Right ventricle myocardium inferior (tissue), 1 donor: ENCODE data around the gene RPS6KA2. TPM values are rescaled to one million over a fixed set of nuclear protein-coding genes. Genes with fewer than 3 reads are reported as not detected.

Experiments
- ATAC-seq: fragments of 200-7000 bp; cut with Tn5 transposase; one replicate; pipeline ENCODE4 v1.9.1; 2020; ENCODE audit warnings: mild to moderate bottlenecking, moderate library complexity
- DNase-seq: peaks from one replicate; pipeline ENCODE4 v3.0.0; 2021; ENCODE audit errors: missing footprints
- intact Hi-C: fragments of 100-400 bp; cut with DNase I; formaldehyde crosslinking; loops from one replicate; pipeline ENCODE4 v1.11.0; 2022
- total RNA-seq: library from RNA; stranded (reverse); fragmentation: NEBNext Ultra II Directional; extraction: Animal tissue kit (Norgen Biotek cat#: 25700); gene quantifications from one replicate; pipeline ENCODE4 v1.2.1, GENCODE V29; 2021
- donor health status: DM: no; HTN: yes; CAD: no; lungs with severe emphysema.

RPS6KA2 gene
- total RNA-seq, 1 donor from 2014 or later = 55.5 TPM

GRCh38 chr6:166472636-166473035, 154.4 kb downstream of the RPS6KA2 start:
- DNase-seq (no peak), ATAC-seq (no peak)
- intact Hi-C loops = no loop called here

DNA sequence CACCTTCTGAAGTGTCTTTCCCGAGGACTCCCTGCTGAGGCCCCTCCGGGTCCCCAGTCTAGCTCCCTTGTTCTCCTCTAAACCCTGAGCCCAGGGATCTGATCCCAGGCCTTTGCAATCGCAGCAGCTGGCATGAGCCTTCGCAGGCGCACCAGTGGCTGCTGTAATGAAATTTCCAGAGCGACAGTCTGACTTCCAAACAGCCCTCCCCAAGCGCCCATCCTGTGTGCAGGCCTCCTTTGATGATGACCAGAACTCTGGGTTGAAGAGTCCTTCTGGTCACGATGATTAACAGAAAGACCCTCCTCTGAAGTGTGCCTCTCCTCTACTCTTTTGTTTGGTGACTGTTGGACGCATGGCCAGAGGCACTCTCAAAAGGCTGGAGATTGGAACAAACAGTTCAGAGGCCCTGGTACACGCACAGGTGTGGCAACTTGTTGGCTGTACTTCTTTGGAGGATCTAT, 155.2 kb downstream of the RPS6KA2 start:
- DNase-seq (no peak), ATAC-seq (no peak)
- intact Hi-C loops = no loop called here

DNA sequence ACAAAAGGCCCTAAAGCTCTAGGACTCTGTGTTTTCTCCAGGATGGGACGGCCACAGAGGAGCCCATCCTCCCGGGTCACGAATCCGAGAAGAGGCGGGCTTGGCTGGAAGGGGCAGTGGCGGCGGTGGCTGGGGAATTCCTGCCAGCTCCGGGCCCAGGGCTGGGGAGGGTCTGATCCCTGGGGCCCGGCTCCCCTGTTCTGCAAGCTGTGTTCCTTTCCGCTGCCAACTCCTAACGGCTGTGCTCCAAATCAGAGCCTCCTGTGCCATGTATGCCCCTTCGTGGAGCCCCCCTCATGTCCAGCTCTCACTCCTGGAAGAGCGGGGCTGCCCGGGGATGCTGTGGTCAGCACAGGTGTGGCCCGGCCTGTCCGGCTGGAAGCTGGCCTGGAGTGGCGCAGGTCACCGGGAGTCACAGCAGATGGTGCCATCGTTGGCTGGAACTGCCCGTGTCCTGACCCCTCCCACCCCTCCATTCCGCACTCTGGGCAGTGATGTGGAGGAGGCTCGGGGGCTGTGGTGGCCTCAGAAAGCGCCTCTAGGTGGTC, 156.1 kb downstream of the RPS6KA2 start:
- intact Hi-C loops = no loop called here
- ATAC-seq (no peak), DNase-seq (no peak)

DNA sequence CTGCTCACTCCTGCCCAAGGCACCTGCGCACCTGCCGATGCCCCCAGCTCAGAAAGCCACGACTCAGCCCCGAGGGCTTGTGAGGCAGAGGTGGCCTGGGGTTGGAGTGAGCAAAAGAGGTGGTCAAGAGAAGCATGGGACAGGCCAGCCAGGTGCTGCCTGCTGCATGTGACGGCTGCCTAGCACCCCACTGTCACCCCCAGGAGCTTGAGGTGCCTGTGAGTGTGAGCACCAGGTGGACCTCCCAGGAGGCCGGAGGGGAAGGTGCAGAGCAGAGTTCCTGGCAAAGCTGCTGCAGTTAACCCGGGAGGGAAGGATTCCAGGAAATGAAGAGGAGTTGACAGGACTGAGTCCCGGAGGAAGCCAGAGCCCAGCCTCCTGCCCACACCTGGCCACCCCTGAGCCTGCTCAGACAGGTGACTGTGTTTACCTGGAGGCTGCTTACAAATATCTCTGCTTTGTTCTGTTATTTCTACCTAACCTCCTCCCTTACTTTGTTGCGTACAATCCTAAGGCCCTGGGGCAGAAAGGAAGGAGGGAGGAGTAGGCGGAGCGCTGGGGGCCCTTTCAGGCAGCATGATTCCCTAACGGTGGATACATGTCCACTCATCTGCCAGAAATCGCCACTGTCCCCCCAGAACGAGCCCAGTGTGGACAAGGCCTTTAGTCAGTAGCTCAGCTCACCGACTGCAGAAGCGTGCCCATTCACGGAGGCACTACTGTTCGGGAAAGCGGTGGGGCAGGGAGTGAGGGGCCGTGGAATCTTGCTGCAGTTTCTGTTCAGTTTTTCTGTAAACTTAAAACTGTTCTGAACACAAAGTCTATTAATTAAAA, 156.8 kb downstream of the RPS6KA2 start:
- intact Hi-C loops = no loop called here
- DNase-seq (no peak), ATAC-seq (no peak)

DNA sequence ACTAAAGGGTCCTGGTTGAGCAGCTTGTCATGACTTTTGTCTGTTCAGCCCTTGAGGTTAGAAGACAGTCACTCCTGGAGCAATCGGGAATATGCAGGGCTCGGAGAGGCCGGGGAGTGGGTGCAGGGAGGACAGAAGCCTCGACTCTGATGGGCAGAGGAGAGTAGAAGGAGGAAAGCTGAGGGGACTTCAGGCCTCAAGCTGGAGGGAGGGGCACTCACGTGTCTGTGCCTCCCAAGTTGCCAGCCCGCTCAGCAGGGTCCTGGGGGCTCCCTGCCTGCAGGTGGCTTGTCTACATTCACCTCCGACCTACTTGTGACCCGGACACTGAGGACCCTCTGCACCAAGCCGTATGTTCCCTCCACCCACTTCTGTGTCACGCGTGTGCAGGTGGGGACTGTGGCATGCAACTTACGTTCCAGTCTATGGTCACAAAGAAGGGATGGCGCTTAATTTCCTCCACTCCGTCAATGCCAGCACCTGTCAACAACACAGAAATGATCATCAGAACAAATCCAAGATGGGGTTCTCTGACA, 157.6 kb downstream of the RPS6KA2 start:
- intact Hi-C loops = no loop called here
- DNase-seq = no peak

GRCh38 chr6:166467436-166468000, 159.5 kb downstream of the RPS6KA2 start:
- DNase-seq (no peak), ATAC-seq (no peak)
- intact Hi-C loops = no loop called here

More for the DNA sequence above, 157.6 kb downstream of the RPS6KA2 start:
- ATAC-seq = no peak

DNA sequence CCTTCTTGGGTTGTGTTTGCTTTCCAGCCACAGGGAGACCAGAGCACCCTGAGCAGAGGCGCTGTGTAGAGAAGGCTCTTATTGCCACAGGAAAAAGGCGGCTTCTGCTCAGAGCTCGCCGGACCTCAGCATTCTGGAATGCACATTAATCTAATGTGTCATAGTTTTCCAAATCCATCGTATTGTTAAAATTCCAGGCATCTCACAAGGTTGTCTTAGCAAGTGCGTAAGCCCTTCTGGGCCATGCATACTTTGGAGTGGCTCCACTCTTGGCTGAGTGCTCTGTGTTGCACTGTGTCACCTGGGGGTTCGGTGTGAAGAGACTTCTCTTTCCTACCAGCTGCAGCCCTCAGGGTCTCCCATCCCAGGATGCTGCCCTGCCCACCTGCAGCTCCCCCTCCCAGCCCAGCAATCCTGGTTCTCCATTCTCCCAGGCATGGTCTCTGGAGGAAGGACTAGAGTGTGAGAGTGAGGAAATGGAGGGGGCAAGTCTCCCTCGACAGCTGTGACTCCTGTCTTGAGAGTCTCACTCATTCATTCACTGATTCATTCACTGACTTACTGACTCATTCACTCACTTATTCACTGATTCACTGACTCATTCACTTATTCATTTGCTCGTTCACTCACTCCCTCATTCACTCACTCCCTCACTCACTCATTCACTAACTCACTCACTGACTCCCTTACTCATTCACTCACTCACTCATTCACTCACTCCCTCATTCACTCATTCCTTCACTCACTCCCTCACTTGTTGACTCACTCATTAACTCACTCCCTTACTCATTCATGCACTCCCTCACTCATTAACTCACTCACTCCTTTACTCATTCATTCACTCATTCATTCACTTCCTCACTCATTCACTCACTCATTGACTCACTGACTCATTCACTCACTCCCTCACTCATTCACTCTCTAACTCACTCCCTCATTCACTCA, 160.6 kb downstream of the RPS6KA2 start:
- no peak for ATAC-seq
- intact Hi-C loops = no loop called here
- no peak for DNase-seq

DNA sequence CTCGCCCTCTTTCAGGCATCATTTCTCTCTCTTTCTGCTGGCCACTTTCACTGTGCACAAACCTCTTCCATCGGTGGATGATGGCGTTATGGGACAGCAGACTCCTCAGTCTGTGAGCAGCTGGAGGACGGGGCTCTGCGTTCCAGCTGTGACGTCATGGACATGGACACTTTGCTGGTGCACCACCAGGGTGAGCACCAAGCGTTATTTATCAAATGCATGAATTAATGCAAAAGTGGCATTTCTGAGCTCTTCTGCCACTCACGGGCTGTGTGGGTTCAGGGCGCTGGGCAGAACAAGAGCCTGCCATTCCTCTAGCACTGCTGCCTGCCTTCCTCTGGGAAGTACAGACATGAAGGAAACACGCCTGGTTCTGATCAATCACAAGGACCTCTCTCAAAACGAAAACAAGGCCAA, 161.4 kb downstream of the RPS6KA2 start:
- intact Hi-C loops = no loop called here
- DNase-seq = no peak

DNA sequence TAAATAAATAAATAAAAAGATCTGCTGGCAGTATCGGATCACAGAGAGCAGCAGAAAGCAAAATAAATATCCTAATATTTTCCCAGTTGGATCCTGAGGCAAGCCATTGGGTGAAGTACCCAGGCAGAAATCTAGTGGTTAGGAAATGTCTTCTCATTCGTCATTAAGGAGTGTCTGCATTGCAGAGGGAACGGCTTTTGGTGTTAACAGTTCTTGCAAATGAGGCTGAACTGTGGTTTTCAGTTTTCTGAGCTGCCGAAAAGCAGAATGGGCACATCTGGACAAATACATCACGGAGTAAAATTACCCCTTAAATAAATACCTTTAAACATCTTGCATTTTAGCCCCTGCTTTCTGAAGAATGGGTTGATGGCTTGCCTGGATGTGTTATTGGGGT, 162.1 kb downstream of the RPS6KA2 start:
- ATAC-seq = no peak

More for the DNA sequence above, 161.4 kb downstream of the RPS6KA2 start:
- ATAC-seq = peak; percentile 76

DNA sequence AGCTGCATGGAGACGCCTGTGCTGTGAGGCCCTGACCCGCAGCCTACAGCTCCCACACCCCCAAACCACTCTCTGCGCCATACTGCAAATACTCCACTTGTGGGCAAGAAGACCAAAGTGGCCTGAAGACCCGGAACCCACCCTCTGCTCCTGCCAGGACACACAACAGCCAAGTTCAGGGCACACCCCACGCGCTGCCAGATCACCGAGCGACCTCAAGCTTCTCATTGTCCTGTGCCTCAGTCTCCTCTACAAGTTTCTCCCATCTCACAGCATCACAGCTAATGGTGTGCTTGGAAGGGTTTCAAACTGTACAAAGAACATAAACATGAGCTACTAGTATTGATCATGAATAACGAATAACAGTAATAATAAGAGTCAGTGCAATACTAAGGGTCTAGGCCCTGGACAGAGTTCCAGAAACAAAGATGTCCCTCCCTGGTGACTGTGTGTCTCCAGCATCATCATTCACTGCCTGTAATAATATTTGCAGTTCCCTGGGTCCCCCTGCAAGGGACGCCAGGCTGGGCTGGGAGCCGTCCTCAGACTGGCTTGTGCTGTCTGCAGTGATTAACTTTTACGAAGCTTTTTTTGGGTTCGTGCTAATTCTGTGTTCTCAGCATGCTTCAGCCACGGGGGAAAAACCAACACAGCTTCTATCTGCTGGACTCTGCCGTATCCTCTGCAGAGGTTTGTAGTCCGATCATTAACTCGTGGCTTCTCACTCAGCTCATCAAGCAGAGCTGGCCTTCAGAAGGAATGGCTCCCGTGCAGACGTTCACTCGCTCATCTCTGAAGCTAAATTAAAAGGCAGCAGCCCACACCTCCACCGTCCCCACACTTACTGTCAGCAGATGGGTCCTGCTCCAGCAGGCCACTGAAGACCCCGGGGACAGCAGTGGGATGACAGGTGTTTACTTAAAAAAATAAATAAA, 162.7 kb downstream of the RPS6KA2 start:
- DNase-seq (no peak), ATAC-seq (no peak)
- intact Hi-C loops = no loop called here

More for the DNA sequence above, 162.1 kb downstream of the RPS6KA2 start:
- no peak for DNase-seq
- intact Hi-C loops = no loop called here

GRCh38 chr6:166463359-166464067, 163.5 kb downstream of the RPS6KA2 start:
- ATAC-seq (no peak), DNase-seq (no peak)
- intact Hi-C loops = no loop called here

GRCh38 chr6:166462461-166463135, 164.5 kb downstream of the RPS6KA2 start:
- DNase-seq (no peak), ATAC-seq (no peak)
- intact Hi-C loops = no loop called here

DNA sequence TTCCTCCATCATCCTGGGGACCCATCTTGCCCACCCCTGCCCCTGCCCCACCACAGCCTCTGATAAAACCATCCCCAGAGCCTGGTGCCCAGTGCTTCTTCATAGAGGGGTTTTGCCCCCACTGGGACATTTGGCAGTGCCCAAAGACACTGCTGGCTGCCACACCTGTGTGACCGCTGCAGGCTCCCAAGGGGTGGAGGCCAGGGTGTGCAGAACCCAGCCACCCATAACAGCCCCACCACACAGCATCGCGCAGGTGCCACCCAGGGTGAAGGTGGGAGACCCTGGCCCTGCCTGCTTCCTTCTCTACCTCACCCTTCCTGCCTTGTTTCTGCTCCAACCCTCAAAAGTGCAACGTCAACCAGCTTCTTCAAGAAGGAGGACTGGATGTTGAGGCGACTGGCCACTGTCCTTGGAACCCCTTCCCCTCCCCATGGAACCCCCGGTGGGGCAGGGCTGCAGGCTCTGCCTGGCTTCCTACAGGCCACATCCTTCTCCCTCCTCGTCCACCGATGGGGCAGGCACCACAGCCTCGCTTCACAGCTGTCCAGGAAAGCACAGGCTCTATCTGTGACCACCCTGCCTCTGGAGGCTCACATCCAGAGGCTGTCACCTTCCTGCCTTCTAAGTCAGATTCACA, 165.1 kb downstream of the RPS6KA2 start:
- ATAC-seq (no peak), DNase-seq (no peak)
- intact Hi-C loops = no loop called here

DNA sequence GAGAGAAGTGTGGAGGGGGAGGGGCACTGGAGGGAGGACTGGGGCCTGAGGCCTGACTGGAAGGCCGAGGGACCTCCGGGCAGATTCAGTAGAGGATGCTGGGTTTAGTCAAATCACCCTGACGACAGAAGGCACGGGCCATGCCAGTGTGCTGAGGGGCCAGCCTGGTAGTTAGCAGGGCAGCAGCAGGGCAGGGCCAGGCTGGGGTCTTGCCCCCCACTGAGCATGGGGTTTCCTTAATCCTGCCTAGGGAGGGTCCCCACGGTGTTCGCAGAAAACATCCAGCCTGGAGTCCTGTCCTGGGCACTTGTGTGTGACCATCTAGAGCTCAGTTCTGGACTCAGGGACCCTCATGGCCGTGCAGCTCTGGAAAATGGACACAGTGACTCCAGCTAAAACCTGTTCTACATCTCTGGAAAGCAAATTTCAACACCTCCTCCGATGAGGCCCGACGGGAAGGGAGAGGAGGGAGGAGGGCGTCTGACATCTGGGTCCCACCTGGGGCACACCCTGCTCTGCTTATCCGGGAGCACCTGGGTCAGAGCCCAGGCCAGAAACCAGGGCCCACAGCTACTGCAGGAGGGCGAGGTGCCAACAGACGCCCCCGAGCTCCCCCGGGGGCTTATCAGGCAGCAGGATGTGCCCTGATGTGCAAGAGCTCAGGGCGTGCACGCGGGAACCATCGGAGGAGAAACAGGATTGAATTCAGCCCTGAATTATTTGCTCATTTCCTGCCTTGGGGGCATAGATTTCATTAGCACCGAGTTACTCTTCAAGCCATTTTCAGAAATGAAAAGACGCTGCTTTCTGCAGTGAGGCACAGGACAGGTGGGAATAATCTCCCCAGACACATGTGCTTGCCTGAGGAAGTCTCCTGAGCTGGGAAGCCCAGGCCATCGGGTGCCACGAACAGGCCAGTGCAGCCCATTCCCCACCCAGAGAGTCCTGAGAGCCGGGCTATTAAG, 166.3 kb downstream of the RPS6KA2 start:
- intact Hi-C loops = no loop called here
- ATAC-seq = no peak
- DNase-seq = no peak

GRCh38 chr6:166459906-166460305, 167.1 kb downstream of the RPS6KA2 start:
- no peak for DNase-seq
- no peak for ATAC-seq
- intact Hi-C loops = no loop called here
